ENCODE results near the gene XXYLT1.
"Not testable (repeated sequence)": the region's sequence is repeated elsewhere in the genome, so short reads cannot be mapped to it uniquely, and the experiment has no call there.

XXYLT1 gene

DNA sequence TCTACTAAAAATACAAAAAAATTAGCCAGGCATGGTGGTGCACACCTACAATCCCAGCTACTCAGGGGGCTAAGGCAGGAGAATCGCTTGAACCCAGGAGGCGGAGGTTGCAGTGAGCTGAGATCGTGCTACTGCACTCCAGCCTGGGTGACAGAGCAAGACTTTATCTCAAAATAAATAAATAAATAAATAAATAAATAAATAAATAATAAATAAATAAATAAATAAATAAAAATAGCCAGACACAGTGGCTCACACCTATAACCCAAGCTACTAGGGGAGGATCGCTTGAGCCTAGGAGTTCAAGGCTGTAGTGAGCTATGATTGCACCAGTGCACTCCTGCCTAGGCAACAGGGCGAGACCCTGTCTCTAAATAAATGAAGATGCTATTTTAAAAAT lies 19.7 kb upstream of the XXYLT1 start:
- H3K4me1 ChIP-seq (ENCODE audit: control insufficient read depth, insufficient read depth, low read length); H3K9me3 ChIP-seq (ENCODE audit: control insufficient read depth, insufficient read depth, low read depth, low read length); CTCF ChIA-PET; H3K4me3 ChIP-seq (ENCODE audit: low read depth, low read length); H3K27ac ChIP-seq (ENCODE audit: extremely low read depth, low read depth, low read length); POLR2A ChIA-PET: not testable (repeated sequence)
- peaks cover 0 to 27% of the 10 kb centered on the region in 2 experiments; a peak in 2 of 3 replicates for H3K36me3 ChIP-seq (ENCODE audit: control insufficient read depth in 2 of 2, insufficient read depth in 1 of 2, low read length in 2 of 2)
- TF ChIP-seq ZBTB8A (tag by site-specific recombination; IDR thresholded peaks at IDR 0.05) (peak; percentile 81), ZNF426 (tag by site-specific recombination; IDR thresholded peaks at IDR 0.05) (peak; percentile 89), ZXDB (tag by site-specific recombination; IDR thresholded peaks at IDR 0.05) (0 out of 2 replicates have a peak, but pooled peaks have one; percentile 42), ZNF555 (tag by site-specific recombination; conservative IDR thresholded peaks at IDR 0.05) (peak; percentile 78), ZNF501 (tag by site-specific recombination; IDR thresholded peaks at IDR 0.05) (0 out of 2 replicates have a peak, but pooled peaks have one; percentile 37), ZNF560 (tag by site-specific recombination; IDR thresholded peaks at IDR 0.05; ENCODE audit: borderline replicate concordance) (peak; percentile 64; the same call in 1 of the 2 replicates), ZFP37 (tag by site-specific recombination; IDR thresholded peaks at IDR 0.05) (peak; percentile 72; the same call in 1 of the 2 replicates), ZBTB11 (tag by site-specific recombination; conservative IDR thresholded peaks at IDR 0.05; ENCODE audit: low read depth) (peak; percentile 68; the same call in 1 of the 2 replicates), ZNF510 (tag by site-specific recombination; IDR thresholded peaks at IDR 0.05; ENCODE audit: insufficient replicate concordance) (peak; percentile 35), ZNF140 (tag by site-specific recombination; IDR thresholded peaks at IDR 0.05) (peak; percentile 70), ZNF433 (tag by site-specific recombination; IDR thresholded peaks at IDR 0.05; ENCODE audit: low read depth) (peak; percentile 82), ZNF394 (tag by site-specific recombination; IDR thresholded peaks at IDR 0.05; ENCODE audit: borderline replicate concordance) (peak; percentile 94), ZNF266 (tag by site-specific recombination; IDR thresholded peaks at IDR 0.05; ENCODE audit: low read depth) (0 out of 2 replicates have a peak, but pooled peaks have one; percentile 32), ZNF138 (tag by site-specific recombination; IDR thresholded peaks at IDR 0.05; ENCODE audit: borderline replicate concordance) (0 out of 2 replicates have a peak, but pooled peaks have one; percentile 35), ZNF202 (tag by site-specific recombination; IDR thresholded peaks at IDR 0.05; ENCODE audit: borderline replicate concordance) (0 out of 2 replicates have a peak, but pooled peaks have one; percentile 57), ZNF404 (tag by site-specific recombination; IDR thresholded peaks at IDR 0.05) (0 out of 2 replicates have a peak, but pooled peaks have one; percentile 24), ZNF664 (tag by site-specific recombination; IDR thresholded peaks at IDR 0.05) (peak; percentile 39; the same call in 1 of the 2 replicates), GLI2 (tag by site-specific recombination; IDR thresholded peaks at IDR 0.05; ENCODE audit: borderline replicate concordance, low read depth) (peak; percentile 34; the same call in 1 of the 2 replicates), ZNF623 (tag by site-specific recombination; IDR thresholded peaks at IDR 0.05) (peak; percentile 75), ZNF292 (tag by site-specific recombination; IDR thresholded peaks at IDR 0.05; ENCODE audit: borderline replicate concordance, low read depth) (0 out of 2 replicates have a peak, but pooled peaks have one; percentile 25), MYNN (tag by site-specific recombination; IDR thresholded peaks at IDR 0.05; ENCODE audit: borderline replicate concordance) (peak; percentile 21; the same call in 1 of the 2 replicates)
- TF ChIP-seq, protein P1, sequence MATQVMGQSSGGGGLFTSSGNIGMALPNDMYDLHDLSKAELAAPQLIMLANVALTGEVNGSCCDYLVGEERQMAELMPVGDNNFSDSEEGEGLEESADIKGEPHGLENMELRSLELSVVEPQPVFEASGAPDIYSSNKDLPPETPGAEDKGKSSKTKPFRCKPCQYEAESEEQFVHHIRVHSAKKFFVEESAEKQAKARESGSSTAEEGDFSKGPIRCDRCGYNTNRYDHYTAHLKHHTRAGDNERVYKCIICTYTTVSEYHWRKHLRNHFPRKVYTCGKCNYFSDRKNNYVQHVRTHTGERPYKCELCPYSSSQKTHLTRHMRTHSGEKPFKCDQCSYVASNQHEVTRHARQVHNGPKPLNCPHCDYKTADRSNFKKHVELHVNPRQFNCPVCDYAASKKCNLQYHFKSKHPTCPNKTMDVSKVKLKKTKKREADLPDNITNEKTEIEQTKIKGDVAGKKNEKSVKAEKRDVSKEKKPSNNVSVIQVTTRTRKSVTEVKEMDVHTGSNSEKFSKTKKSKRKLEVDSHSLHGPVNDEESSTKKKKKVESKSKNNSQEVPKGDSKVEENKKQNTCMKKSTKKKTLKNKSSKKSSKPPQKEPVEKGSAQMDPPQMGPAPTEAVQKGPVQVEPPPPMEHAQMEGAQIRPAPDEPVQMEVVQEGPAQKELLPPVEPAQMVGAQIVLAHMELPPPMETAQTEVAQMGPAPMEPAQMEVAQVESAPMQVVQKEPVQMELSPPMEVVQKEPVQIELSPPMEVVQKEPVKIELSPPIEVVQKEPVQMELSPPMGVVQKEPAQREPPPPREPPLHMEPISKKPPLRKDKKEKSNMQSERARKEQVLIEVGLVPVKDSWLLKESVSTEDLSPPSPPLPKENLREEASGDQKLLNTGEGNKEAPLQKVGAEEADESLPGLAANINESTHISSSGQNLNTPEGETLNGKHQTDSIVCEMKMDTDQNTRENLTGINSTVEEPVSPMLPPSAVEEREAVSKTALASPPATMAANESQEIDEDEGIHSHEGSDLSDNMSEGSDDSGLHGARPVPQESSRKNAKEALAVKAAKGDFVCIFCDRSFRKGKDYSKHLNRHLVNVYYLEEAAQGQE (tag by site-specific recombination; IDR thresholded peaks at IDR 0.05): peak; percentile 71
- TF ChIP-seq, protein P2, sequence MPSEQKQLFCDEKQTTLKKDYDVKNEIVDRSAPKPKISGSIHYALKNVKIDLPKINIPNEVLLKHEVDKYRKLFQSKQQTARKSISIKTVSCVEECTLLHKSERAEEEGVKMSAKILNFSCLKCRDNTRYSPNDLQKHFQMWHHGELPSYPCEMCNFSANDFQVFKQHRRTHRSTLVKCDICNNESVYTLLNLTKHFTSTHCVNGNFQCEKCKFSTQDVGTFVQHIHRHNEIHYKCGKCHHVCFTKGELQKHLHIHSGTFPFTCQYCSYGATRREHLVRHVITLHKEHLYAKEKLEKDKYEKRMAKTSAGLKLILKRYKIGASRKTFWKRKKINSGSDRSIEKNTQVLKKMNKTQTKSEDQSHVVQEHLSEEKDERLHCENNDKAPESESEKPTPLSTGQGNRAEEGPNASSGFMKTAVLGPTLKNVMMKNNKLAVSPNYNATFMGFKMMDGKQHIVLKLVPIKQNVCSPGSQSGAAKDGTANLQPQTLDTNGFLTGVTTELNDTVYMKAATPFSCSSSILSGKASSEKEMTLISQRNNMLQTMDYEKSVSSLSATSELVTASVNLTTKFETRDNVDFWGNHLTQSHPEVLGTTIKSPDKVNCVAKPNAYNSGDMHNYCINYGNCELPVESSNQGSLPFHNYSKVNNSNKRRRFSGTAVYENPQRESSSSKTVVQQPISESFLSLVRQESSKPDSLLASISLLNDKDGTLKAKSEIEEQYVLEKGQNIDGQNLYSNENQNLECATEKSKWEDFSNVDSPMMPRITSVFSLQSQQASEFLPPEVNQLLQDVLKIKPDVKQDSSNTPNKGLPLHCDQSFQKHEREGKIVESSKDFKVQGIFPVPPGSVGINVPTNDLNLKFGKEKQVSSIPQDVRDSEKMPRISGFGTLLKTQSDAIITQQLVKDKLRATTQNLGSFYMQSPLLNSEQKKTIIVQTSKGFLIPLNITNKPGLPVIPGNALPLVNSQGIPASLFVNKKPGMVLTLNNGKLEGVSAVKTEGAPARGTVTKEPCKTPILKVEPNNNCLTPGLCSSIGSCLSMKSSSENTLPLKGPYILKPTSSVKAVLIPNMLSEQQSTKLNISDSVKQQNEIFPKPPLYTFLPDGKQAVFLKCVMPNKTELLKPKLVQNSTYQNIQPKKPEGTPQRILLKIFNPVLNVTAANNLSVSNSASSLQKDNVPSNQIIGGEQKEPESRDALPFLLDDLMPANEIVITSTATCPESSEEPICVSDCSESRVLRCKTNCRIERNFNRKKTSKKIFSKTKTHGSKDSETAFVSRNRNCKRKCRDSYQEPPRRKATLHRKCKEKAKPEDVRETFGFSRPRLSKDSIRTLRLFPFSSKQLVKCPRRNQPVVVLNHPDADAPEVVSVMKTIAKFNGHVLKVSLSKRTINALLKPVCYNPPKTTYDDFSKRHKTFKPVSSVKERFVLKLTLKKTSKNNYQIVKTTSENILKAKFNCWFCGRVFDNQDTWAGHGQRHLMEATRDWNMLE (tag by site-specific recombination; conservative IDR thresholded peaks at IDR 0.05; ENCODE audit: low read depth): peak; percentile 91
- TF ChIP-seq, protein P3, sequence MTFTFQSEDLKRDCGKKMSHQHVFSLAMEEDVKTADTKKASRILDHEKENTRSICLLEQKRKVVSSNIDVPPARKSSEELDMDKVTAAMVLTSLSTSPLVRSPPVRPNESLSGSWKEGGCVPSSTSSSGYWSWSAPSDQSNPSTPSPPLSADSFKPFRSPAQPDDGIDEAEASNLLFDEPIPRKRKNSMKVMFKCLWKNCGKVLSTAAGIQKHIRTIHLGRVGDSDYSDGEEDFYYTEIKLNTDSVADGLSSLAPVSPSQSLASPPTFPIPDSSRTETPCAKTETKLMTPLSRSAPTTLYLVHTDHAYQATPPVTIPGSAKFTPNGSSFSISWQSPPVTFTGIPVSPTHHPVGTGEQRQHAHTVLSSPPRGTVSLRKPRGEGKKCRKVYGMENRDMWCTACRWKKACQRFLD (tag by site-specific recombination; IDR thresholded peaks at IDR 0.05): 0 out of 2 replicates have a peak, but pooled peaks have one; percentile 19

Measured in HEK293 (cell line).